ENCODE results near the gene KLHL18. TPM values are rescaled to one million over a fixed set of nuclear protein-coding genes. Genes with fewer than 3 reads are reported as not detected.
A peak's percentile ranks its signal among the peaks of the same experiment; 100 is the strongest.

KLHL18 gene
- total RNA-seq, 1 donor from 2014 or later, result 23.5 TPM

GRCh38 chr3:47392933-47393332 lies 110.2 kb downstream of the KLHL18 start:
- intact Hi-C loops (cut with DNase I), result no loop called here
- Histone ChIP-seq H3K27me3 (no peaks in the 10 kb centered on the region), H3K4me1 (peaks cover 21% of the 10 kb centered on the region), H3K4me3 (no peak overlapping the region), H3K27ac (no peak overlapping the region), H3K9me3 (no peaks in the 10 kb centered on the region), H3K36me3 (peaks cover 37% of the 10 kb centered on the region)
- ATAC-seq (no peak), DNase-seq (no peak)
- TF ChIP-seq CTCF (IDR thresholded peaks at IDR 0.05), result no peak

GRCh38 chr3:47394140-47394870 lies 111.6 kb downstream of the KLHL18 start:
- no peak overlapping the region for H3K4me3 ChIP-seq
- intact Hi-C loops (cut with DNase I), result no loop called here
- ATAC-seq, result no peak
- no peaks in the 10 kb centered on the region for H3K27me3 ChIP-seq
- peaks cover 23% of the 10 kb centered on the region for H3K4me1 ChIP-seq
- no peak overlapping the region for H3K27ac ChIP-seq
- peaks cover 28% of the 10 kb centered on the region for H3K36me3 ChIP-seq
- DNase-seq, result no peak
- no peaks in the 10 kb centered on the region for H3K9me3 ChIP-seq
- no peak for TF ChIP-seq CTCF (IDR thresholded peaks at IDR 0.05)

- Histone ChIP-seq H3K27ac (no peak overlapping the region), H3K9me3 (no peaks in the 10 kb centered on the region), H3K4me3 (no peak overlapping the region), H3K27me3 (no peaks in the 10 kb centered on the region), H3K36me3 (peaks cover 27% of the 10 kb centered on the region), H3K4me1 (peaks cover 25% of the 10 kb centered on the region)
- no peak for TF ChIP-seq CTCF (IDR thresholded peaks at IDR 0.05)
- intact Hi-C loops (cut with DNase I), result no loop called here
- ATAC-seq (peak; percentile 32), DNase-seq (no peak)
Measured at GRCh38 chr3:47394881-47395280, 112.1 kb downstream of the KLHL18 start.

Other genes with a start within 250 kb of the KLHL18 start
- 45.9 TPM for gene SETD2, start 118.8 kb upstream of the KLHL18 start, total RNA-seq
- 6.9 TPM for gene KIF9, start 145 bp upstream of the KLHL18 start, total RNA-seq
- 56.2 TPM for gene PTPN23, start 98.1 kb downstream of the KLHL18 start, total RNA-seq
- gene SCAP, start 193.0 kb downstream of the KLHL18 start, total RNA-seq, result 66.5 TPM
- gene ELP6, start 230.8 kb downstream of the KLHL18 start, total RNA-seq, result 17.9 TPM